ENCODE results near the gene APOL2. TPM values are rescaled to one million over a fixed set of nuclear protein-coding genes. Genes with fewer than 3 reads are reported as not detected.
"Not testable (repeated sequence)": the region's sequence is repeated elsewhere in the genome, so short reads cannot be mapped to it uniquely, and the experiment has no call there.

The APOL2 gene
- total RNA-seq, 1 donor from 2014 or later, result 19.3 TPM

DNA sequence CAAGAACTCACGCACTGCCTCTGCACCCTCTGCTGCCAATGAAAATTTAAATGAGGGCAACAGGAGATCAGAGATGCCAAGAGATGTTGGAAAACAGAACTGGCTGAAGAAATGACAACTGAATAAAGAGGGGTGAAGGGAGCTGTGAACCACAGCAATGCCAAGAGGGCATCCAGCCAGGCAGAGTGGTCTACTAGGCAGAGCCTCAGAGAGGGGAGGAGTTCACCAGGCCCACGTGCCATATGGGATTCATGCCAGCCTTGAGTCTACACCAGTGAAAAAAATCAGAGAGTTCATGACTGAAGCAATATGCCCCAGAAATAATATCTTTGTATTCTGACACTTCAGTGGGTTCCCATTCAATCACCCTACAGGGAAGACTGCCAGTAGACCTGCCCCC is 4.4 kb downstream of the APOL2 start:
- TF ChIP-seq CTCF (IDR thresholded peaks at IDR 0.05; ENCODE audit: unreplicated experiment), result no peak
- H3K4me1 Mint-ChIP-seq (ENCODE audit: low read depth), result peaks cover 31% of the 10 kb centered on the region
- peaks cover 10% of the 10 kb centered on the region for H3K9me3 Mint-ChIP-seq (ENCODE audit: low read depth)
- no peak for DNase-seq (ENCODE audit: low spot score, unreplicated experiment)
- H3K27me3 Mint-ChIP-seq, result no peaks in the 10 kb centered on the region
- H3K27ac Mint-ChIP-seq, result no peak overlapping the region
- peaks cover 14% of the 10 kb centered on the region for H3K36me3 Mint-ChIP-seq (ENCODE audit: insufficient read depth)
- no peak overlapping the region for H3K4me3 Mint-ChIP-seq (ENCODE audit: low read depth)

DNA sequence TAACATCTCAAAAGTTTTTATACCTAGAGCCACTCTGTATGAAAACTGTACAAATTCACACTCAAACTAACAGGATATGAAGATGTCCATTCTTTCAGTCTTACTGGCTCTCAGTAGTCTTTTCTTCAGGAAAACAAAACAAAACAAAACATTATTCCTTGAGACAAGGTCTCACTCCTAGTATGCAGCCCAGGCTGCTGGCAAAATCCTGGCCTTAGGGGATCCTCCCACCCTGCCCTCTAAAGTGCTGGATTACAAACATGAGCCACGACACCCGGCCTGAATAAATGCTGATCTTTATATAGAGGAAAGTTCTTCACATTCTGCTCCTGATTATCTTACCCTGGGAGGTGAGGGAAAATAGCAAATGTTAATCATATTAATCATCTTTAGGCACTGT is 5.1 kb downstream of the APOL2 start:
- Mint-ChIP-seq H3K27me3 (no peaks in the 10 kb centered on the region), H3K4me3 (ENCODE audit: low read depth) (no peak overlapping the region), H3K27ac (no peak overlapping the region), H3K9me3 (ENCODE audit: low read depth) (peaks cover 10% of the 10 kb centered on the region), H3K4me1 (ENCODE audit: low read depth) (peaks cover 33% of the 10 kb centered on the region), H3K36me3 (ENCODE audit: insufficient read depth) (peaks cover 14% of the 10 kb centered on the region)
- TF ChIP-seq CTCF (IDR thresholded peaks at IDR 0.05; ENCODE audit: unreplicated experiment), result no peak
- no peak for DNase-seq (ENCODE audit: low spot score, unreplicated experiment)

GRCh38 chr22:36233796-36234195 is 5.5 kb downstream of the APOL2 start:
- Mint-ChIP-seq H3K36me3 (ENCODE audit: insufficient read depth) (peaks cover 14% of the 10 kb centered on the region), H3K9me3 (ENCODE audit: low read depth) (peaks cover 10% of the 10 kb centered on the region), H3K27me3 (no peaks in the 10 kb centered on the region), H3K4me3 (ENCODE audit: low read depth) (no peak overlapping the region), H3K27ac (no peak overlapping the region), H3K4me1 (ENCODE audit: low read depth) (peaks cover 32% of the 10 kb centered on the region)
- DNase-seq (ENCODE audit: low spot score, unreplicated experiment), result no peak
- TF ChIP-seq CTCF (IDR thresholded peaks at IDR 0.05; ENCODE audit: unreplicated experiment), result no peak

DNA sequence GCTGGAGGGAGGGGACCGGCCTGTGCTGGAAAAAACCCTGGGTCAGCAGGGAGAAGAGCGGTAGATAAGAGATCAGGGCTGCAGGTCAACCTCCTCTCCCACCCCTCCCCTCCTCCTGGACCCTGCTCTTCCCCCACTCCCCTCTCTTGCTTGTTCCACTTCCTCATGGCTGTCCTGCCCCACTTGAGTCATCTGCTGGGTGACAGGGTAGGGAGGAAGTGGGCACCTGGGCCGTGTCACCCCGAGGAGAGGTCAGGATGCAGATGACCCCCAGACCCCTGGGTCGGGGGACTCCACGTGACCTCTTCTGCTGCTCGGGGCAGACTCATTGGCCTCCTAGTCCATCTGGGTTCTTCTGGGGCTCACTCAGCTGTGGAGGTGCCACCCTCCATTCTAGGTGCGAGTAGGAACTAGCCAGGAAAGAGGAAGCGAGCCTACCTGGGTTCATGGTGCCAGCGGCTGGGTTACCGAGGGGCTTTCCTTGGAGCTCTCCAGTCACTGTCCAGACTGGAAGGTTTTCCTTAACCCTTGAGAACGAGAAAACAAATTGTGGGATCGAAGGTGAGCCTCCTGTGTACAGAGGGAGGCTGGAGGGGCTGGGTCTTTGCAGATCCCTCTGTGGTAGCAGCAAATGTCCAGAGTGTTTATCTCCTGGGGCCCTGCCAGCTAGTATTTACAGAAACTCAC is 6.5 kb downstream of the APOL2 start:
- TF ChIP-seq CTCF (IDR thresholded peaks at IDR 0.05; ENCODE audit: unreplicated experiment), result no peak
- Mint-ChIP-seq H3K36me3 (ENCODE audit: insufficient read depth) (peaks cover 17% of the 10 kb centered on the region), H3K4me1 (ENCODE audit: low read depth) (peaks cover 27% of the 10 kb centered on the region), H3K4me3 (ENCODE audit: low read depth) (no peak overlapping the region), H3K27ac (no peak overlapping the region), H3K9me3 (ENCODE audit: low read depth) (peaks cover 10% of the 10 kb centered on the region), H3K27me3 (no peaks in the 10 kb centered on the region)
- no peak for DNase-seq (ENCODE audit: low spot score, unreplicated experiment)

- not testable (repeated sequence) for H3K4me3 Mint-ChIP-seq (ENCODE audit: low read depth); H3K9me3 Mint-ChIP-seq (ENCODE audit: low read depth); DNase-seq (ENCODE audit: low spot score, unreplicated experiment); H3K27me3 Mint-ChIP-seq; H3K27ac Mint-ChIP-seq
- Mint-ChIP-seq H3K36me3 (ENCODE audit: insufficient read depth) (peaks cover 12% of the 10 kb centered on the region), H3K4me1 (ENCODE audit: low read depth) (peaks cover 25% of the 10 kb centered on the region)
These were observed 8.3 kb downstream of the APOL2 start for GRCh38 chr22:36231051-36231450.

DNA sequence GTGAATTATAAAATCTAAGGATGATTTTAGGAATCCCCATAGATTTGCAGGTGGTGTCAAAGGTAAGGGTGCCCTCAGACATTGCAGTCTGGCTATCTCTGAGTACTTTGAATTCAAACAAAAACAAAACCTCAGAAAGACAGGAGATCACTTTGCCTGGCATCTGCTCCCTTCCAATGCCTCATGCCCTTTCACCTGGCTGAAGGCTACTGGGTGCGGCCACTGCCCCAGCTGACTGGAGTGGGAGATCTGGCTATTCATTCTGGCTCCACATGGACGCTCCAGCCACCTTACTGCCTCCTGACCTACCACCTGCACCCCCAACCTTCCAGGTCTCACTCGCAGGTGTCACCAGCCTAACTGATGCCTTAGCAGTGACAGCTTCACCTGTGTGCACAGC is 9.7 kb downstream of the APOL2 start:
- H3K36me3 Mint-ChIP-seq (ENCODE audit: insufficient read depth); H3K27me3 Mint-ChIP-seq; H3K4me3 Mint-ChIP-seq (ENCODE audit: low read depth); DNase-seq (ENCODE audit: low spot score, unreplicated experiment); H3K9me3 Mint-ChIP-seq (ENCODE audit: low read depth); H3K27ac Mint-ChIP-seq: not testable (repeated sequence)
- peaks cover 20% of the 10 kb centered on the region for H3K4me1 Mint-ChIP-seq (ENCODE audit: low read depth)

Measured in progenitor cell of endocrine pancreas (in vitro differentiated cells).